Occipital lobe (tissue), 2 donors: ENCODE measurements around the gene NETO2. TPM values are rescaled to one million over a fixed set of nuclear protein-coding genes. Genes with fewer than 3 reads are reported as not detected.
"Not testable (repeated sequence)": the region's sequence is repeated elsewhere in the genome, so short reads cannot be mapped to it uniquely, and the experiment has no call there.

Experiments
- DNase-seq: peaks from one replicate; lab custom pipeline; 2025; lab: John Stamatoyannopoulos, UW
- total RNA-seq: library from RNA; depleted of rRNA; stranded (reverse); fragments of >200 nt; gene quantifications from one replicate; pipeline ENCODE4 v1.2.3, GENCODE V29; 2014

Gene NETO2
- total RNA-seq, 1 donor from 2014 or later, result 154 TPM

DNA sequence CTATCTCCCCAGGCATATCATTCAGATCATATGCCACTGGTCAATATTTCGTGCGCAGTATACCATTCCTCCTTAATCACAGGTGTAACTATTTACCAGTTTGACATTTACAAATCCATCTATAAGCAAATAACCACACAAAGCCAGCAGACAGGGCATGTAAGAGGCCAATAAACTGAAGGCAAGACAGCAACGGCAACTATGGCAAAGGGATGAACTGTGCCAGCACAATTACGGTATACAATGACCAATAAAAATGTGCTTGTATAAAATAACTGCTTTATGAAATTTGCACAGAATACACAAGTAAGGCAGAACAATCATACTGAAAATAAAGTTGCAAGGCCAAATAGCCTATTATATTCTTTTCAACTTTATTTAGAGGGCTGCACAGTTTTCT, 9.2 kb downstream of the NETO2 start:
- no peak for DNase-seq

DNA sequence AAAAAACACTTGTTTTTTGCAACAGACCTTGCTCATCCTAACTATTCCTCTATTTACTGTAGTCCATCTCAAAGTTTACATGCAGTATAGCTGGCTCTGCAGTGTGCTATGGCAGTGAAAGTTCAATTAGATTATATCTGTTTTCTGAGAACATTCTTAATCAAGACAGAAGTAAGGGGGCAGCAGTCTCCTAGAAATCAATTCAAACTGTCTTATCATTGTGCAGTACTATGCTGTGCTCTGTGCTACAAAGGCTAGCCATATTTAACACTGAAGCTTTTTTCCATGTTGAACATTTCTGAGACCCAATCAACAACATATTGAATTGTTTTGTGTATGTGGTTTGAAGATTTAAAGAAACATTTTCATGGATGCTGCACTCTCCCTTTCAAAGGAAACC, 11.4 kb downstream of the NETO2 start:
- no peak for DNase-seq

DNA sequence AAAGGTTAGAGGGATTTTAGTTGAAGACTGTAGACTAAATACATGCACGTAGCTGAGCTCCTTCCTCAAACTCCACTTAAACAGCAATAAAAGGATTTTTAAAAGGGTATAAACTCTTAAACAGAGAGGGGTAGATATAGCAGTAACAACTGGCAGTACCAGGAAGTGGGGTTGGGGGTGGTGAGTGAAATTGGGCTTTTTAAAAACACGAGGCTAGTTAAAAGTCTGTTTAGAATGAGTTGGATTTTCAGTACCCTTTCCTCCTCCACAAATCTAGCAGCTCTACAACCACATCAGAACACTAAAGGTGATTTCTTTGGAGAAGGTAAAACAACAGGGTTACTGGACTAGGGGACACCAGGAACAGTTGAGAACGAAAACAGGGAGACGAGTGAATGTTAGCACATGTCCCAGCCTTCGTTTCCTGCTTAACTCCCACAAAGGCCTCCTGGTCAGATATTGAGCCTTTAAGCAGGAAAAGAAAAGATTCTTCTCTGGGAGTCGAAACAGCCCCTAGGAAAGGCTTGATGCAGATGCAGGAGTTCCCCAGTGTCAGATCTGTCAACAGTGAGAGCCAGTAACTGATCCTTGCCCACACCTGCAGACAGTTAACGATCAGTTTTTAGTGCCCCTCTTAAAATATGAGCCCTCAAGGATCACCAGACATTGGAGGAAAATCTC, 13.8 kb downstream of the NETO2 start:
- DNase-seq, result no peak

DNA sequence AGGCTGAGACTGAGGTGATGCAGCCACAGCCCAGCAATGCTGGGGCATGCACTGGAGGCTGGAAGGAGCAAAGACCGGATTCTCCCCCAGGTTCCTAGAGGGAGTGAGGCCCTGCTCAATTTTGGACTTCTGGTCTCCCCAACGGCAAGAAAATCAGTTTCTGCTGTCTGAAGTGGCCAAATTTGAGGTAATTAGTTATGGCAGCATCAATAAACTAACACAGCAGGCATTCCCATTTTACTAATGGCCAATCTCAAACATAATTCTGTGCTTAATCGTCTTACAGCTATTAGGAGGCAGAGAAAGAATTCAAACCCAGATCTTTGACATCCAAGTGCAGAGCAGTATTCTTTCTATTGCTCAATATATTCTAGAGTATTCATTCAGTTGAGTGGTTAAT, 16.2 kb downstream of the NETO2 start:
- no peak for DNase-seq

DNA sequence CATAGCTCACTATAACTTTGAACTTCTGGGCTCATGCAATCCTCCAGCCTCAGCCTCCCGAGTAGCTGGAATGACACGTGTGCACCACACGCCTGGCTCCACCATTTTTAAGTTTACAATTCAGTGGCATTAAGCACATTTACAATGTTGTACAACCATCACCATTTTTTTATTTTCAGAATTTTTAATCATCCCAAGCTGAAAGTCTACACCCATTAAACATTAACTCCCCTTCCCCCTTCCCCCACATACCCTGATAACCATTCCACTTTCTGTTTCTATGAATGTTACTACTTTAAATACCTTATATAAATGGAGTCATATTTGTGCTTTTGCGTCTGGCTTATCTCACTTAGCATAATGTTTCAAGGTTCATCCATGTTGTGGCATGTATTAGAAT, 18.0 kb downstream of the NETO2 start:
- DNase-seq, result no peak

DNA sequence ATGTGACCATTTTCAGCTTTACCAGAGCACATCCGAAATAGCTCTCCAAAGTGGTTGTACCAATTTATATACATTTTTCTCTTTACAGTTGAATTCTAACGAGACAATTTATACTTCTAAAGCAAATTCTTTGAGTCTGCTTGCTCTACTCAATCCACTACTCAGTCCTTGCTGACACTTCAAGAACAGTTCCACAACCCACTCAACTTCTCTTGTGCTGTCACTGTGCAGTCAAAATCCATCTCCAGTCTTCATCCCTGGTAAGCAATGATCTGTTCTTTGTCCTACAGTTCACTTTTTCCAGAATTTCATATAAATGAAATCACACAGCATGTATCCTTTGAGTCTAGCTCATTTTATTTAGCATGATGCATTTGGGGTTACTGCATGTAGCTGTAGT, 30.6 kb downstream of the NETO2 start:
- DNase-seq, result no peak

DNA sequence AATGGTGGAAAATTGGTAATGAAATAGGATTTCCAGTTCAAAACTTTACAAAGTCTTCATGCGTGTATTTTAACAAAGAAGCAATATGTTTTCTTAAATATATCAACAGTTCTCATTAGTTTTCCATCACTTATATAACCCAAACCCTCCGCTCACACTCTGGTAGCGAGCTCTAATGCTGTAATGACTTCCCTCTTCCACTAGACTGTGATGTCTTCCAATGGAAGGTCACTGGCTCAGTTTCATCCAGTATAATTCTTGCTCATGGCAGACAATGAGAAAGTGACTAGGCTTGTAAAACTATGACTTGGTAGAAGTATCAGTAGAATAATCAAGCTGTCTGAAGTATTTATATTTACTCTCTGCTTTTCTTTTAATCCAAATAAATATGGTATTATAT, 32.8 kb downstream of the NETO2 start:
- DNase-seq, result no peak

DNA sequence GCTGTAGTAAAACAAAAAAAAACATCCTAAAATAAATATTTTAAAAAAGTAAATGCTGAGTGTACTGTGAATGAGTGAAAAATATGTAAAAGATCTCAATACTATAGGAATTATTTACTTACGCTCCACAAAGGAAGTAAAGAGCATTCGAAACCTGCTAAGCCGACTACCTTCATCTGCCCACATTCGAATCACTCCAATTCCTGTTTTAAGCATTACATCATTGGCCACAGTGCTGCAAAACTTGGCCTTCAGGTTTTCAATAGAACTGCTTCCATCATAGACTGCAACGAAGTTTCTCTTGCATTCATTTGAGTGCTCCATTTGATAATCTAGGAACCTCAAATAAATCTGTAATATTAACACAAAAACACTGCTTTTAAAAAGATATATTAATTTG, 34.4 kb downstream of the NETO2 start:
- DNase-seq, result no peak

DNA sequence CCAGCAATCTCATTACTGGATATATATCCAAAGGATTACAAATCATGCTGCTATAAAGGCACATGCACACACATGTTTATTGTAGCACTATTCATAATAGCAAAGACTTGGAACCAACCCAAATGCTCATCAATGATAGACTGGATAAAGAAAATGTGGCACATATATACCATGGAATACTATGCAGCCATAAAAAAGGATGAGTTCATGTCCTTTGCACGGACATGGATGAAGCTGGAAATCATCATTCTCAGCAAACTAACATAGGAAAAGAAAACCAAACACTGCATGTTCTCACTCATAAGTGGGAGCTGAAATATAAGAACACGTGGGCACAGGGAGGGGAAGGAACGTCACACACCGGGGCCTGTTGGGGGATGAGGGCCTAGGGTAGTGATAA, 40.8 kb downstream of the NETO2 start:
- DNase-seq, result not testable (repeated sequence)

DNA sequence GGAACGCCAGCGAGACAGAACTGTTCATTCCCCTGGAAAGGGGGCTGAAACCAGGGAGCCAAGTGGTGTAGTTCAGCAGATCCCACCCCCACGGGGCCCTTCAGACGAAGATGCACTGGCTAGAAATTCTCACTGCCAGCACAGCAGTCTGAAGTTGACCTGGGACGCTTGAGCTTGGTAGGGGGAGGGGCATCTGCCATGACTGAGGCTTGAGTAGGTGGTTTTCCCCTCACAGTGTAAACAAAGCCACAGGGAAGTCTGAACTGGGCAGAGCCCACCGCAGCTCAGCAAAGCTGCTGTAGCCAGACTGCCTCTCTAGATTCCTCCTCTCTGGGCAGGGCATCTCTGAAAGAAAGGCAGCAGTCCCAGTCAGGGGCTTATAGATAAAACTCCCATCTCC, 46.6 kb downstream of the NETO2 start:
- not testable (repeated sequence) for DNase-seq

DNA sequence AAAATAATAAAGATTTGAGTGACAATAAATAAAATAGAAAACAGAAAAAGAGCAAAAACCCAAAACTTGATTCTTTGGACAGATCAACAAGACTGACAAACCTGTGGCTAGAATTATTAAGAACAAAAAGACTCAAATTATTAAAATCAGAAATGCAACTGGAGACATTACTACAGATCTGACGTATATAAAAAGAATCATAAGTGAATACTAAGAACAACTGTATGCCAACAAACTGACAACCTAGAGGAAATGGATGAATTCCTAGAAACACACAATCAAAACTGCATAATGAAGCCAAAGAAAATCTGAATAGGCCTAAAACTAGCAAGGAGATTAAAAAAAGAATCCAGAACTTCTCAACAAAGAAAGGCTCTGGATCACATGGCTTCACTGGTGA, 47.4 kb downstream of the NETO2 start:
- no peak for DNase-seq

DNA sequence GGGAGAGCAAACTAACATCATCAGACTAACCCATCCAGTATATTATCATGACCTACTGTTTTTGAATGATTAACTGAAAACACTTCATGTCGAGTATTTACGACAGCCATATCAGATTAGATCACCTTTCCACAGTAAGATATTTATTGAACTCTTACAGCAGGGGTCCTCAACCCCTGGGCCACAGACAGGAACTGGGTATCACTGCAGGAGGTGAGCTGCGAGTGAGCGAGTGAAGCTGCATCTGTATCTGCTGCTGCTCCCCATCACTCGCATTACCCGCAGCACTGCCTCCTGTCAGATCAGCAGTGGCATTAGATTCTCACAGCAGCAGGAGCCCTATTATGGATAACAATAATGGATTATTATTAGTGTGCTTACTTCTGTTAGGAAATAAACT, 59.5 kb downstream of the NETO2 start:
- no peak for DNase-seq

DNA sequence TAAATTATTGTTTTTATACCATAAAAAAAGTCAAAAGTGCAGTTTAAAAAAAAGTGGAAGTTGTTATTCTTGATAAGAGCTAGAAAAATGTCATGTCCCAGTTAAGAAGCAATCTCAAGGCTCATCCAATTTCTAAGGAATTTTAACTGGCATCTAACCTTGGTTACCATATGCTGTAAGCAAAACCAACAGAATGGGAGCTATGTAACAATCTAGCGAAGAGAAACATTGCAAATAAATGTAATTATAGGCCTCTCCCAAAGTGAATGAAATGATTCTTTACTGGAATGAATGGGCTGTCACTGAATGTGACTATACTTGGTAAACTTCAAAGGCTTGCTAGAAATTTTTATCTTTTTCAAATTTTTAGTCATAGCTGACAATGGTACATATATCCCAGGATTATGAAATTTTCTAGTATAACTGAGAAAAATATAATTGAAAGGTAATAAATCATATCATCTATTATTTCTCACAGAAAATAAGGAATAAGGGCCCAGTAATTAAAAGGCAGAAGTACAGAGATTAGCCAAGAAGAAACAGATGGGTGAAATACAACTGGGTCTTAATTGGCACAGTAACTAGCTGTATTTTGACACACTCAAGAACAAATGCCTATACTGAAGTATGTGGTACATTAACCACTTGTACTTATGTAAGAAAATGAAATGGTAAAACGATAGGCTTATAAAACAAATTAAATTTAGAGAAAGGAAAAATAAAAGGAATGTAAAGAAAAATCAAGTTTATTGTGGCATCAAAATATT, 61.5 kb downstream of the NETO2 start:
- DNase-seq, result no peak

DNA sequence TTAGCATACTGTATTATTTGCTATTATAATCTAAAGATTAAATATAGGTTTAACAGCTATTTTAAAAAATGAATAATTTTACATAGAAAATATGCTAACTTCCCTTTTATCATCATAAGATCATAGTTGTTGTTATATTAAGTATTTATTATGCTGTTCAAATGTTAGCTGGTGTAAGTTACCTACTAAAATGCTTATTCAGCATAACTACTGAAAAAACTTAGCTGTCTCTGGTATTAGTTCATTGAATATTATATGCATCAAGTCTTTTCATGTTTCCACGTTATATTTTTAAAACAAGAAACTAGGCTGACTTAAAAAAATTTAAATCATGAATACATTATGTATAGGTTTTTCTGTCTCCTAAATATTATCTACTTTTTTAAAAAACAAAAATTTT, 62.6 kb downstream of the NETO2 start:
- DNase-seq, result no peak

DNA sequence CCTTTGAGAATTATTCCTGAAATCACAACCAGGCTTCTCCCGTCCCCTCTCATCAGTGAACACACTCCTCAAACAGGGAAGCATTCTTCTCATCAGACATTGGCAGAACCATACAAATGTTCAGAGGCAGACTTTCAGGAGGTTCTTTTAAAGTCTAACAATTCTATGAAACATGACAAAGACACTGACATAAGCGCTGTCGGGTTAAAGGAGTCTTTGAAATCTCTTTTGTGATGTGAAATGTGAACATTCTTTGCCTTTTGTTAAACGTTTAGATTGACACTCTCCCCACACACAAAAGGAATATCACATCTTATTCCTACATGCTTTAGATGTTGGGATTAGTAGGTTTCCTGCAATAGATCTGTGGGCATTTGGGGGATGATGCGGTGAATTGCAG, 63.9 kb downstream of the NETO2 start:
- DNase-seq, result no peak

DNA sequence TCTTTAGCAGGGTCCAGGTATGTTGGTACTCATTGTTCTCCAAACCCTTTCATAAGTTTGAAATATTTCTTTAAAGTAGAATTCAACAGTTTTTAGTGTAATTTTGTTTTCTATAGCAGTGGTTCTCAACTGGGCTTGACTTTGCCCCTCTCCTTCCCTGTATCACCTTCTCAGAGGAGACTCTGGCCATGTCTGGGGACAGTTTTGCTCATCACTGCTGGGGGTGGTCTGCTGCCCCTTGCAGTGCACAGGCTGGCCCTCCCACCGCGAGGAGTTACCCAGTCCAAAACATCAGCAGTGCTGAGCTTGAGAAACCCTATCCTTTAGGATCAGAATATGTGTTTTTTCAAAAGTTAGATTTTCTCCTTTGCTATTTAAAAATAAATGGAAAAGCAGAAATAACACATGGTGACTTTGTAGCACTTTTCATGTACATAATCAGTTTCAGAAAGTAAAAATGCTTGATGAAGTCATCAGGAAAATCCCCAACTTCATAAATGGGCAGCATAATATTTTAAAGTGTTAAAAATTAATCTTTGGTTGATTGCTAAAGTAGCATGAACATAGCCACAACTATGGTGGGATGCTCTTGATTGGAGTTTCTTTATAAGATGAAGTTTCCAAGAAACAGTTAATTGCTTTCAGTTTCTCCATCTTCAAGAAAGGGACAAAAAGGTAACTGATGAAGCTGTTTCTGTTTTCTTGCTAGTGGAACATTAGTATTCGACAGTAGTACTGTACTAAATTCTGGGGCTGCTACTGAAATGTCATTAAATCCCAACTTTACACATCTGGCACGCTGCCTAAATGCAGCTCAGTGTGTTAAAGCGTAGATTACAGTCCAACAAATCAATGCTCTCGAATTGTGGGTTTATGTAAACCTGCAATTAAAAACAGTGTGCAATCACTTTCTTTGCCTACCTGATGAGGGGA, 70.3 kb downstream of the NETO2 start:
- no peak for DNase-seq

DNA sequence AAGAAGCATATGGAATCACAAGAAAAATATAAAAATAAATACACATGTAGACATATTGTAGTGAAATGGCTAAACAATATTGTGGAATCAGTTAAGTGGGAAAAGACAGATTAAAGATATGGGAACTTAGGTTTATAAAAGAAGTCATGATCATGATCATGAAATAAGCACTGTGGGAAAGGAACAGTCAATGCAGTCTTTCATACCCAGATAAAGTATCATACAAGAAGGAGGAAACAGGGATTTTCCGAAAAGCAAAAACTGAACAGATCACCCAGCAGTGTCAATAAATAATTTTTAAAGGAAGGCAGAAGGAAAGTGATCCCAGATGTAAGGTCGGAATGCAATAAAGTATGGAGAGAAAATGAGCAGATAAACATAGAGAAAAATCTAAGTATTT, 71.6 kb downstream of the NETO2 start:
- DNase-seq, result no peak

DNA sequence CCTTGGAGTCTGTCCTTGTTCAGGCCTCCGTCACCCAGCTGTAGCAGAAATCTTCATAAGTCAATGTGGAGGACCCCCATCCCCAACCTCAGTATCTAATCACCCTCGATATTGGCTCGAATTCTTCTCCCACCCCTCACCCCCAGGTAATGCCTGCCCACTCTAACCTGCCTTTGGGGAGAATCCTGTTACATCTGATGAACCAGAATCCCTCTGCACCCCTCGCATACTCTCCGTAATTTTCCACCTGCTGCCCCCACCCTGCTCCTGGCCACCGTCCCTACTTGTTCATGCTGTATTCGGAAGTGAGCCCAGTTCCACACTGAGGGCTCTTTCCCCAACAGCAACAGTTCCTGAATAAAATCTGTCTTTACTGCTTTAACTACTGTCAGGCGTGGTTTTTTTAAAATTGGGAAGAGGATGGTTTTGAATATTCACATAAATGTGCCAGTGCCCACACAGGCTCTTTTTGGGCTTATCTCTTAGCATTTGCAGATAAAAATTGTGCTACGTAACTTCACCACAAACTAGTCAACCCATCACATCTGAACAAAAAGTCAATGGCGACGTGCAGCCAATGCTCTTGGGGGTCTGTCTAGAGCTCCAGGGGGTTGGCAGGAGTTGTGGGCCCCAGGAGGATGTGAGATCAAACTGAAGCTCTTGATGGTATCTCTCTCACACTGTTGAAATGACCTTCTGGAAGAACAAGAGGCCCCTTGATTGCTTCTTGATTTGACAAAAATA, 73.7 kb downstream of the NETO2 start:
- no peak for DNase-seq

DNA sequence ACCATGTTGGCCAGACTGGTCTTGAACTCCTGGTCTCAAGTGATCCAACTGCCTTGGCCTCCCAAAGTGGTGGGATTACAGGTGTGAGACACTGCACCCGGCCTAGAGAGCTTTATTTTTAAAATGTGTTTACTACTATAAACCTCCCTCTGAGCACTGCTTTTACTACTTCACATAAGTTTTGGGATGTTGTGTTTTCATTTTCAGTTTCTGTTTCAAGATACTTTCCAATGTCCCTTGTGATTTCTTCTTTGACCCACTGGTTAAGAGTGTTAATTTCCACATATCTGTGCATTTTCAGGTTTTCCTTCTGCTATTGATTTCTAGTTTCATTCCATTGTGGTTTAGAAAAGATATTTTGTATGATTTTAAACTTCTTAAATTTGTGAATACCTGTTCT, 74.4 kb downstream of the NETO2 start:
- no peak for DNase-seq

DNA sequence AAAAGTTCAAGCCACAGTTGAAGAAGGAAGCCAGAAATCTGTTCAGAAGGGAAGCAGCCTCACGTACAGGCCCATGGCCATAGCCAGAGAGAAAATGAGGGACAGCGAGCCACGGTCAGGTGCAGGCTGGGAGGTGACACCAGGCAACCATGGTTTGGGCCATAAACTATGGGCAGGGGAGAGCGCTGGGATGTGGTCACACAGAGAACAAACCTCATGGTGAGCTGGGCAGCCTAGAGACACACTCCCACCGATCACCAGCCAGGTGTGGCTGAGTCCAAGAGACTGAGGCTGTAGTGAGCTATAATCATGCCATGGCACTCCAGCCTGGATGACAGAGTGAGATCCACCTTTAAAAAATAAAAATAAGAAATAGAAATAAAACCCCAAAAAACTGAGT, 76.5 kb downstream of the NETO2 start:
- no peak for DNase-seq
